ENCODE data around the gene TRIM56.
"Not testable (repeated sequence)": the region's sequence is repeated elsewhere in the genome, so short reads cannot be mapped to it uniquely, and the experiment has no call there.

TRIM56 gene

DNA sequence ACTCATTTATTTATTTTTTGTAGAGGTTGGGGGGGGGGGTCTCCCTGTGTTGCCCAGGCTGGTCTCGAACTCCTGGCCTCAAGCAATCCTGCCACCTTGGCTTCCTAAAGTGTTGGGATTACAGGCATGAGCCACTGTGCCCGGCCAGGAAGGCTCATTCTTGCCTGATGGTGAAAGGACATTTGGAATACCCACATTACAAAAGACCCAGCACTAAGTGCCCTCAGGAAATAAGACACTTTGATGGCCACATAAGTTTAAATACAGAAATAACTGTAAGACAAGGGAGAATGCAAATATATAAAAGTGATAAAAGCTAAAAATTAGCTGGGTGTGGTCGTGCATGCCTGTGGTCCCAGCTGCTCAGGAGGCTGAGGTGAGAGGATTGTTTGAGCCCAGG, 33.6 kb downstream of the TRIM56 start:
- Histone ChIP-seq H4K8ac (ENCODE audit: low read length) (no peak overlapping the region), H3K9me3 (ENCODE audit: control insufficient read depth, low read length) (no peaks in the 10 kb centered on the region), H2BK120ac (ENCODE audit: low read depth, low read length) (no peak overlapping the region), H3K36me3 (ENCODE audit: control insufficient read depth in 1 of 2, insufficient read depth in 2 of 2, low read depth in 1 of 2, low read length in 2 of 2) (no peaks in the 10 kb centered on the region), H2AK5ac (ENCODE audit: low read length, severe bottlenecking) (peak overlapping the region; percentile 96), H3K27me3 (ENCODE audit: control insufficient read depth in 1 of 2, insufficient read depth in 1 of 2, low read length in 2 of 2) (no peaks in the 10 kb centered on the region), H3K4me3 (ENCODE audit: insufficient read depth in 1 of 2, low read depth in 1 of 2, low read length in 2 of 2) (no peak overlapping the region), H3K23ac (ENCODE audit: low read length in 2 of 2) (no peak overlapping the region), H3K4me2 (ENCODE audit: low read length, poor library complexity, severe bottlenecking) (no peak overlapping the region), H4K91ac (ENCODE audit: low read length) (no peak overlapping the region), H3K18ac (ENCODE audit: low read depth in 1 of 2, low read length in 2 of 2) (no peak overlapping the region), H3K79me1 (replicated peaks; ENCODE audit: low read length, poor library complexity, severe bottlenecking) (no peaks in the 10 kb centered on the region), H3K27ac (ENCODE audit: low read length, poor library complexity, severe bottlenecking) (peak overlapping the region; percentile 81), H2AFZ (ENCODE audit: low read depth, low read length) (no peak overlapping the region), H2BK5ac (ENCODE audit: low read depth, low read length, poor library complexity, severe bottlenecking) (no peak overlapping the region), H3K9ac (ENCODE audit: low read length) (peak overlapping the region; percentile 14), H3K14ac (ENCODE audit: low read length in 2 of 2) (no peak overlapping the region), H2BK15ac (ENCODE audit: low read depth, poor library complexity, severe bottlenecking) (no peak overlapping the region), H3K4ac (ENCODE audit: low read depth in 1 of 2, low read length in 2 of 2) (no peak overlapping the region), H2BK12ac (ENCODE audit: low read length in 2 of 2) (peak overlapping the region in 1 of 2 experiments; percentile 49), H3K4me1 (ENCODE audit: control insufficient read depth, insufficient read depth, low read depth, low read length) (peaks cover 34% of the 10 kb centered on the region)
- no peak for DNase-seq
- 69% methylated on average over 3 of the region's 3 CpGs for WGBS

DNA sequence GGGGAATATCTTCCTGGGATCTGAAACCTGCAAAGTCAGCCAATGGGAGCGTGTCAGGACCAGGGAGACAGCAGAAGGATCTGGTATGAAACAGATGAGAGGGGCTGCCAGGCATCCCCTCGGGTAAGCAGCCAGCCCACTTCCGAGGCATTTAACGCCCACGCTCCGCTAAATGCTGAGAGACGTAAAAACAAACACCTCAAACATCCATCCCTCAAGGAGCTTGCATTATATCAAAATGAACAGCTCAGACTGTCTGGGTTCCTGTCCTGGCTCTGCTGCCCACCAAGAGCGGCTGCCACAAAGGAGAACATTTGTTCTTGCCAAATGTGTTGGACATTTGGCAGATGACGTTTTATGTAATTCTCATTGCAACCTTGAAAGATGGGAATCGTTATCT, 34.6 kb downstream of the TRIM56 start:
- H3K23ac ChIP-seq (ENCODE audit: low read length in 2 of 2), result no peak overlapping the region

DNA sequence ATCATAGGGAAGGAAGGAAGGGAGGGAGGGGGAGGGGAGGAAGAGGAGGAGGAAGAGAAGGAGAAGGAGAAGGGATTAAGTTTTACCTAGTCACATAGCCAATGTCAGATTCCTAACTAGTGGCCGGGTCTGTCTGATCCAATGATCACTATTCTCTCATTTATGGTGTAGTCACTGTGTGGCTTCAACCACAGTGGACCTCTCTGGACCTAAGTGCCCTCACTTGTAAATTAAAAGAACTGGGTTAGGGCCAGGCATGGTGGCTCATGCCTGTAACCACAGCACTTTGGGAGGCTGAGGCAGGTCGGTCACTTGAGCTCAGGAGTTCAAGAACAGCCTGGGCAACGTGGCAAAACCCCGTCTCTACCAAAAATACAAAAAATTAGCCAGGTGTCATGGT, 35.0 kb downstream of the TRIM56 start:
- Histone ChIP-seq H3K9ac (ENCODE audit: low read length) (no peak overlapping the region), H3K4me2 (ENCODE audit: low read length, poor library complexity, severe bottlenecking) (no peak overlapping the region), H2AFZ (ENCODE audit: low read depth, low read length) (no peak overlapping the region), H3K36me3 (ENCODE audit: control insufficient read depth in 1 of 2, insufficient read depth in 2 of 2, low read depth in 1 of 2, low read length in 2 of 2) (no peaks in the 10 kb centered on the region), H3K4me3 (ENCODE audit: insufficient read depth in 1 of 2, low read depth in 1 of 2, low read length in 2 of 2) (no peak overlapping the region), H3K79me1 (replicated peaks; ENCODE audit: low read length, poor library complexity, severe bottlenecking) (no peaks in the 10 kb centered on the region), H3K14ac (ENCODE audit: low read length in 2 of 2) (no peak overlapping the region), H3K27ac (ENCODE audit: low read length, poor library complexity, severe bottlenecking) (no peak overlapping the region), H2BK15ac (ENCODE audit: low read depth, poor library complexity, severe bottlenecking) (no peak overlapping the region), H3K9me3 (ENCODE audit: control insufficient read depth, low read length) (no peaks in the 10 kb centered on the region), H3K27me3 (ENCODE audit: control insufficient read depth in 1 of 2, insufficient read depth in 1 of 2, low read length in 2 of 2) (no peaks in the 10 kb centered on the region), H3K4me1 (ENCODE audit: control insufficient read depth, insufficient read depth, low read depth, low read length) (peaks cover 29% of the 10 kb centered on the region), H2BK5ac (ENCODE audit: low read depth, low read length, poor library complexity, severe bottlenecking) (no peak overlapping the region), H4K8ac (ENCODE audit: low read length) (no peak overlapping the region), H3K18ac (ENCODE audit: low read depth in 1 of 2, low read length in 2 of 2) (peak overlapping the region in 1 of 2 experiments; percentile 58), H2AK5ac (ENCODE audit: low read length, severe bottlenecking) (peak overlapping the region; percentile 40), H3K4ac (ENCODE audit: low read depth in 1 of 2, low read length in 2 of 2) (peak overlapping the region in 1 of 2 experiments; percentile 80), H3K23ac (ENCODE audit: low read length in 2 of 2) (no peak overlapping the region), H4K91ac (ENCODE audit: low read length) (peak overlapping the region; percentile 53), H2BK120ac (ENCODE audit: low read depth, low read length) (peak overlapping the region; percentile 37), H2BK12ac (ENCODE audit: low read length in 2 of 2) (peak overlapping the region; percentile 80 to 94)
- WGBS, result 97% methylated on average over 4 of the region's 4 CpGs
- DNase-seq, result no peak

More for the DNA sequence above, 34.6 kb downstream of the TRIM56 start:
- Histone ChIP-seq H3K27me3 (ENCODE audit: control insufficient read depth in 1 of 2, insufficient read depth in 1 of 2, low read length in 2 of 2) (no peaks in the 10 kb centered on the region), H3K36me3 (ENCODE audit: control insufficient read depth in 1 of 2, insufficient read depth in 2 of 2, low read depth in 1 of 2, low read length in 2 of 2) (no peaks in the 10 kb centered on the region), H3K14ac (ENCODE audit: low read length in 2 of 2) (no peak overlapping the region), H2AFZ (ENCODE audit: low read depth, low read length) (no peak overlapping the region), H4K8ac (ENCODE audit: low read length) (no peak overlapping the region), H3K18ac (ENCODE audit: low read depth in 1 of 2, low read length in 2 of 2) (peak overlapping the region; percentile 5 to 56), H3K4ac (ENCODE audit: low read depth in 1 of 2, low read length in 2 of 2) (peak overlapping the region; percentile 6 to 24), H3K9me3 (ENCODE audit: control insufficient read depth, low read length) (no peaks in the 10 kb centered on the region), H2BK5ac (ENCODE audit: low read depth, low read length, poor library complexity, severe bottlenecking) (no peak overlapping the region), H3K4me2 (ENCODE audit: low read length, poor library complexity, severe bottlenecking) (no peak overlapping the region), H3K9ac (ENCODE audit: low read length) (no peak overlapping the region), H3K27ac (ENCODE audit: low read length, poor library complexity, severe bottlenecking) (peak overlapping the region; percentile 15), H3K4me1 (ENCODE audit: control insufficient read depth, insufficient read depth, low read depth, low read length) (peaks cover 28% of the 10 kb centered on the region), H2BK15ac (ENCODE audit: low read depth, poor library complexity, severe bottlenecking) (peak overlapping the region; percentile 62), H2BK12ac (ENCODE audit: low read length in 2 of 2) (peak overlapping the region; percentile 91 to 94), H2AK5ac (ENCODE audit: low read length, severe bottlenecking) (peak overlapping the region; percentile 97), H3K79me1 (replicated peaks; ENCODE audit: low read length, poor library complexity, severe bottlenecking) (no peaks in the 10 kb centered on the region), H4K91ac (ENCODE audit: low read length) (no peak overlapping the region), H2BK120ac (ENCODE audit: low read depth, low read length) (no peak overlapping the region), H3K4me3 (ENCODE audit: insufficient read depth in 1 of 2, low read depth in 1 of 2, low read length in 2 of 2) (no peak overlapping the region)
- no peak for DNase-seq
- WGBS, result 55% methylated on average over 10 of the region's 10 CpGs

DNA sequence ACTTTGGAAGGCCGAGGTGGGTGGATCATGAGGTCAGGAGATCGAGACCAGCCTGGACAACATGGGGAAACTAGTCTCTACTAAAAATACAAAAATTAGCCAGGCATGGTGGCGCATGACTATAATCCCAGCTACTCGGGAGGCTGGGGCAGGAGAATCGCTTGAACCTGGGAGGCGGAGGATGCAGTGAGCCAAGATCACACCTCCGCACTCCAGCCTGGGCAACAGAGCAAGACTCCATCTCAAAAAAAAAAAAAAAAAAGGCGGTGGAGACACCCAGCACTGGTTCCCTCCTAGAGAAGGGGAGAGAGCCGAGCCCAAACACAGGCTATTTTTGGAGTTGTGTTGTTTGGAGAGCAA, 36.3 kb downstream of the TRIM56 start:
- H3K14ac ChIP-seq (ENCODE audit: low read length in 2 of 2), result peak overlapping the region in 1 of 2 experiments; percentile 62
- H2AFZ ChIP-seq (ENCODE audit: low read depth, low read length); H3K23ac ChIP-seq (ENCODE audit: low read length in 2 of 2); DNase-seq; H3K79me1 ChIP-seq (replicated peaks; ENCODE audit: low read length, poor library complexity, severe bottlenecking); H3K9me3 ChIP-seq (ENCODE audit: control insufficient read depth, low read length); H3K27me3 ChIP-seq (ENCODE audit: control insufficient read depth in 1 of 2, insufficient read depth in 1 of 2, low read length in 2 of 2); H3K36me3 ChIP-seq (ENCODE audit: control insufficient read depth in 1 of 2, insufficient read depth in 2 of 2, low read depth in 1 of 2, low read length in 2 of 2); H3K4me3 ChIP-seq (ENCODE audit: insufficient read depth in 1 of 2, low read depth in 1 of 2, low read length in 2 of 2): not testable (repeated sequence)
- 62% methylated on average over 6 of the region's 9 CpGs for WGBS
- H2AK5ac ChIP-seq (ENCODE audit: low read length, severe bottlenecking), result peak overlapping the region; percentile 49
- H2BK12ac ChIP-seq (ENCODE audit: low read length in 2 of 2), result peak overlapping the region; percentile 22 to 99
- H4K91ac ChIP-seq (ENCODE audit: low read length), result peak overlapping the region; percentile 83
- H2BK15ac ChIP-seq (ENCODE audit: low read depth, poor library complexity, severe bottlenecking), result peak overlapping the region; percentile 60
- H3K27ac ChIP-seq (ENCODE audit: low read length, poor library complexity, severe bottlenecking), result peak overlapping the region; percentile 98
- H2BK5ac ChIP-seq (ENCODE audit: low read depth, low read length, poor library complexity, severe bottlenecking), result peak overlapping the region; percentile 63
- H3K9ac ChIP-seq (ENCODE audit: low read length), result peak overlapping the region; percentile 89
- peak overlapping the region; percentile 62 for H3K4me2 ChIP-seq (ENCODE audit: low read length, poor library complexity, severe bottlenecking)
- H4K8ac ChIP-seq (ENCODE audit: low read length), result peak overlapping the region; percentile 45
- H2BK120ac ChIP-seq (ENCODE audit: low read depth, low read length), result peak overlapping the region; percentile 99
- H3K18ac ChIP-seq (ENCODE audit: low read depth in 1 of 2, low read length in 2 of 2), result peak overlapping the region; percentile 46 to 93
- peak overlapping the region; percentile 13 to 91 for H3K4ac ChIP-seq (ENCODE audit: low read depth in 1 of 2, low read length in 2 of 2)
- peaks cover 39% of the 10 kb centered on the region for H3K4me1 ChIP-seq (ENCODE audit: control insufficient read depth, insufficient read depth, low read depth, low read length)
